M059J (cell line): Measurements from ENCODE around the gene SYS1. TPM values are rescaled to one million over a fixed set of nuclear protein-coding genes. Genes with fewer than 3 reads are reported as not detected.

Experiments used
- DNase-seq: peaks from one replicate; pipeline ENCODE4 v3.0.0-alpha.2; 2012; ENCODE audit warnings: low read depth
- total RNA-seq: library from RNA; depleted of rRNA; stranded (reverse); fragments of >200 nt; shearing (Covaris generic); gene quantifications from 2 replicates; pipeline ENCODE4 v1.2.3, GENCODE V29; 2014

SYS1 gene
- total RNA-seq, 1 experiment from 2014 or later, result 29.4 TPM

GRCh38 chr20:45387274-45387673, 24.3 kb downstream of the SYS1 start:
- DNase-seq, result peak; percentile 35

- no peak for DNase-seq
Observed at GRCh38 chr20:45390931-45391330, 28.0 kb downstream of the SYS1 start.

GRCh38 chr20:45391559-45391958, 28.6 kb downstream of the SYS1 start:
- no peak for DNase-seq

- DNase-seq, result no peak
Observed at GRCh38 chr20:45392733-45393132, 29.8 kb downstream of the SYS1 start.

- DNase-seq, result no peak
Observed at GRCh38 chr20:45394221-45395113, 31.5 kb downstream of the SYS1 start.

DNA sequence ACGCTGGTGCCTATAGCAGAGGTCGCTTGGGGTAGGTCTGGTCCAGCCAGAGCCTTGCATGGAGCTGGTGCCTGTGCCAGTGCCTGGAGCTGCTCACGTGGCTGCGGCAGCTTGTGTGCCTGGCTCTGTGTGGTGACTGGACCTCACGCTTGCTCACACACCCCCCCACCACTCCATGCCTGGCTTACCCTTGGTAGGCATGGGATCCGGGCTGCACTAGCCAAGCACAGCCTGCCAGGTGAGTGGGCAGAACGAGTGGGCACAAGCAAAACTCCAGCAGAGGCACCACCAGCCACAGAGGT, 32.1 kb downstream of the SYS1 start:
- DNase-seq, result no peak

GRCh38 chr20:45399018-45399417, 36.1 kb downstream of the SYS1 start:
- no peak for DNase-seq

- no peak for DNase-seq
Observed at GRCh38 chr20:45400346-45401031, 37.5 kb downstream of the SYS1 start.

GRCh38 chr20:45402946-45403345, 40.0 kb downstream of the SYS1 start:
- DNase-seq, result peak; percentile 66

GRCh38 chr20:45404438-45404837, 41.5 kb downstream of the SYS1 start:
- no peak for DNase-seq

DNA sequence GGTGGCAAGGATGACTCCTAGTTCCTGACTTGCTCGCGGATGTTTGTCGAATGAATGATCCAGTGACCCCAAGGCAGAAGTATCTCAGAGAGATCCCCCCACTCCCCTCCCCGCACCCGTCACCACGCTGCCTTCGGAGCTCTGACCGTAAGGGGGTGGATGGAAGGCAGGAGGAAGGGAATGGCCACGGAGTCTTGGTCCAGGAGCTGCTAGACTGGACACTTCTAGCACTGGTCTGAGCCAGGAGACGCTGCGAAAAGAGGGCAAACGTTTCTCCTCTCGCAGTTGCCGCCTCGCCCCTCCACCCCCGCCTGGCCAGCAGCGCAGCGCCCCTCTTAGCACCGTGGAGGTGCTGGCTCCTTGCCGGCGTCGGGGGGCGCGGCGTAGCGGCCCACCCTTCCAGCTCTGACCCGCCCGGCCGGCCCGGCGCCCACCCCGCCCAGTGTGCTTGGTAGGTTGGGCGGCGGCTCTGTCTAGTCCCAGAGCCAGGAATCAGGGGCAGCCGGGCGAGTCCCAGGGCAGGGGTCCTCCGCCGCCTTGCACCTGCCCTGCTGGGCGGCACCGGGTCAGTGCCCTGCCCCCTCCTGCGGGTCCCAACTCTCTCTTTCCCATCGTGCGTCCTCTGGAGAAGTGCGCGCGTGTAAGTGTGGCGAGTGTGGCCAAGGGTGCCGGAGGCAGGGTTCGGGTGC, 42.8 kb downstream of the SYS1 start:
- peak; percentile 36 for DNase-seq

DNA sequence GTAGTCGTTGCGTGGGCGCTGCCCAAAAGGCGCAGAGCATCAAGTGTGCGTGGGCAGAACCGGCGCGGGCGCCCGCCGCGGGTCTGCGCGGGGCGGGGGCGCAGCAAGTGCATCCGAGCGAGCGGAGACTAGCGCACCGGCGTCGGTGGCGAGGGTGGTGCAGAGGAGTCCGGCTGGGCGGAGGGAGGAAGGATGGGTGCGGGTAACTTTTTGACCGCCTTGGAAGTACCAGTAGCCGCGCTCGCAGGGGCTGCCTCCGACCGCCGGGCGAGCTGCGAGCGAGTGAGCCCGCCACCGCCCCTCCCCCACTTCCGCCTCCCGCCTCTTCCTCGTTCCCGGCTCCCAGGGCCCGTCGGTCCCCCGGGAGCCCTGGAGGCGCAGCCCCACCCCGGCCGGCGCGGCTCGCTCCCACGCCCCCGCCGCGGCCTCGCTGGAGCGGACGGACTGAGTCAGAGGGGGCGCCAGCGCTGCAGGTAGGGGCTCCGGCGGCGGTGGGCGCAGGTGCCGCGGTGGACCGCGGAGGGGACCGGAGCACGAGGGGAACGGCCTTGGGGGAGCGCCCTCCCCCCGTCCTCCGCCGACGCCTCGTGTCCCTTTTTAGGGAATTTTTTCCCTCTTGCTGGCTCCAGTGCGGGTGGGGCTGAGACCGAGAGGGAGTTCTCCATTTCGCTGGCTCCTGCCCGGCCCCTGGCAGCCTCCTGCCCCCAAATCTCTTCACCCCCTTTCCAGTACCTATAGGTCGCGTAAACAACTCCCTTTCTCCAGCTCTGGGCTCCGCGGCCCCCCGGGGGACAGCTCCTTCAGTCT, 43.5 kb downstream of the SYS1 start:
- peak; percentile 51 for DNase-seq

- DNase-seq, result no peak
Observed at GRCh38 chr20:45407067-45407745, 44.2 kb downstream of the SYS1 start.

GRCh38 chr20:45407783-45408645, 45.1 kb downstream of the SYS1 start, which contains the start of gene DBNDD2:
TSS of gene DBNDD2 (plus strand) at chr20:45408289. CDS start at chr20:45408468, 179 bp downstream.
- no peak for DNase-seq

GRCh38 chr20:45408646-45409213, 45.8 kb downstream of the SYS1 start:
- no peak for DNase-seq

DNA sequence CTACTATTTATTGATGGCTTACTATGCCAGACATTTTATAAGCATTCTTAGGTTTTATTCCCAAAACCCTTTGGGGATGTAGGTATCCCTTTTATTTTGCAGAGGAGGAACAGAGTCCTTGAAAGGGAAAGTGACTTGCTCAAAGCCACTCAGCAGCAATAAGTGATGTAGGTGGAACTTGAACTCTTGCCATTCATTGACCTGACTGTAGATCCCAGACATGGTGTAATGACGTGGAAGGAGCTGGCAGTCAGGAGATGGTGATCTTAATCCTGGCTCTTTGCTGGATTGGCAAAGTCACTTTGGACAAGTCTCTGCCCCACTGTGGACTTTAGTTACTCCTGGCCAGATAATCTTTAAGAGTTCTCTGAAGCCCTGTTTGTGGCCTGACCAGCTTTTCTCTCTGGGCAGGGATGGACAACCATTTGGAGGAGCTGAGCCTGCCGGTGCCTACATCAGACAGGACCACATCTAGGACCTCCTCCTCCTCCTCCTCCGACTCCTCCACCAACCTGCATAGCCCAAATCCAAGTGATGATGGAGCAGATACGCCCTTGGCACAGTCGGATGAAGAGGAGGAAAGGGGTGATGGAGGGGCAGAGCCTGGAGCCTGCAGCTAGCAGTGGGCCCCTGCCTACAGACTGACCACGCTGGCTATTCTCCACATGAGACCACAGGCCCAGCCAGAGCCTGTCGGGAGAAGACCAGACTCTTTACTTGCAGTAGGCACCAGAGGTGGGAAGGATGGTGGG, 46.7 kb downstream of the SYS1 start:
- DNase-seq, result no peak

- DNase-seq, result peak; percentile 61
Observed at GRCh38 chr20:45410887-45411286, 47.9 kb downstream of the SYS1 start.

GRCh38 chr20:45412653-45413052, 49.7 kb downstream of the SYS1 start:
- no peak for DNase-seq

DNA sequence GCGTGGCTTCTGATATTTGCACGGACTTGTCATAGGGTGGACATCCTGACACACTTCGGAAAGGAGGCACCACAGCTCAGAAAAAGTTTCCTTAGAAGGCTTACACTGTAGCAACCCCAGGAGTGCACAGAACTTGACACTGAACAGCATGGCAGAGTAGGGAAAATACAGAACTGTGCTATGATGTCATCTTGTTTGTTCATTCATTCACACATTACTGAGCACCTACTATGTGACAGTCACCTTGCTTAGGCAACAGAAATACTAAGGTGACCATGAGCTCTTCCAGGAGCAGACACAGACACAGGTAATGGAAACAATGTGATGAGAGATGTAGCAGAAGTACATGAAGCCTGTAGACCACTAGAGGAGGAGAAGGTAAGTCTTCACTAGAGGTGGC, 50.5 kb downstream of the SYS1 start:
- DNase-seq, result no peak
